AG04450 (cell line): ENCODE data around the gene MPRIP. TPM values are rescaled to one million over a fixed set of nuclear protein-coding genes. Genes with fewer than 3 reads are reported as not detected.

Experiments used
- CTCF ChIA-PET: fragments of 300-600, 350-600 bp; formaldehyde crosslinking; extraction: SDS; loops from one replicate; lab custom pipeline; 2022; ENCODE audit warnings: antibody characterized with exemption, inconsistent platforms; lab: Charles Lee
- POLR2A ChIA-PET: fragments of 350-600 bp; formaldehyde crosslinking; extraction: SDS; loops from one replicate; lab custom pipeline; 2021; ENCODE audit warnings: antibody characterized with exemption, inconsistent platforms; lab: Yijun Ruan, JAX
- DNase-seq: peaks from one replicate; pipeline ENCODE4 v3.0.0-alpha.2; 2011; ENCODE audit warnings: low read depth, low spot score
- H3K27ac ChIP-seq: one replicate; pipeline ENCODE4 v1.5.1; 2012; ENCODE audit warnings: low read depth, low read length, control low read depth
- H3K27me3 ChIP-seq: one replicate; pipeline ENCODE4 v1.6.0; 2012; ENCODE audit warnings: low read length; ENCODE audit not compliant: control insufficient read depth, insufficient read depth
- H3K4me3 ChIP-seq: 2 replicates; pipeline ENCODE4 v1.5.1; 2011; ENCODE audit warnings: mild to moderate bottlenecking, low read depth, low read length, control low read depth
- H3K9me3 ChIP-seq: 2 replicates; pipeline ENCODE4 v1.5.1; 2012; ENCODE audit warnings: low read length; ENCODE audit not compliant: control insufficient read depth, insufficient read depth
- polyA plus RNA-seq: library from polyadenylated mRNA; depleted of rRNA; stranded (reverse); fragments of >200 nt; gene quantifications from 2 replicates; pipeline ENCODE4 v1.2.3, GENCODE V29; 2011
- TF ChIP-seq, protein P1 (sequence below): IDR thresholded peaks from 2 replicates; pipeline ENCODE4 v1.5.1; 2011; ENCODE audit warnings: low read depth, low read length, control low read depth, inconsistent platforms

MPRIP gene
- polyA plus RNA-seq, 1 experiment = 95.0 TPM

DNA sequence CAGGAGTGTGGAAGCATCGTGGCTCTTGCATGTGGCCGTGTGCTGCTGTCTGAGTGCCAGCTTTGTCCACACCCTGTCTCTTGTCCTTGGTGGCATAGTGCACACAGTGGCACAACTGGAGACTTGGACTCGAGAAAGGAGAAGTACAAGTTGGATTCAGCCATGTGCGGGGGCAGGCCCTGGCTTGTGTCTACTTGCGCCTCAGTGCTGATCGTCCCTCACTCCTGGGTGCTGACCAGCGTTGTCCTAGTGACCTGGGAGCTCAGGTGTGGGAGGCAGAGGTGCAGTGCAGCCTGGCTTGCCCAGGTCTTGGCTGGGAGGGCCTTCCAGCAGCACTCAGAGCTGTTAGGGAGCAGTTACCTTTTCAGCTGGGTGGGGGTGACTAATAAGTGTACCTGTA lies 20.6 kb downstream of the MPRIP start:
- POLR2A ChIA-PET = no interaction called here
- TF ChIP-seq, protein P1, sequence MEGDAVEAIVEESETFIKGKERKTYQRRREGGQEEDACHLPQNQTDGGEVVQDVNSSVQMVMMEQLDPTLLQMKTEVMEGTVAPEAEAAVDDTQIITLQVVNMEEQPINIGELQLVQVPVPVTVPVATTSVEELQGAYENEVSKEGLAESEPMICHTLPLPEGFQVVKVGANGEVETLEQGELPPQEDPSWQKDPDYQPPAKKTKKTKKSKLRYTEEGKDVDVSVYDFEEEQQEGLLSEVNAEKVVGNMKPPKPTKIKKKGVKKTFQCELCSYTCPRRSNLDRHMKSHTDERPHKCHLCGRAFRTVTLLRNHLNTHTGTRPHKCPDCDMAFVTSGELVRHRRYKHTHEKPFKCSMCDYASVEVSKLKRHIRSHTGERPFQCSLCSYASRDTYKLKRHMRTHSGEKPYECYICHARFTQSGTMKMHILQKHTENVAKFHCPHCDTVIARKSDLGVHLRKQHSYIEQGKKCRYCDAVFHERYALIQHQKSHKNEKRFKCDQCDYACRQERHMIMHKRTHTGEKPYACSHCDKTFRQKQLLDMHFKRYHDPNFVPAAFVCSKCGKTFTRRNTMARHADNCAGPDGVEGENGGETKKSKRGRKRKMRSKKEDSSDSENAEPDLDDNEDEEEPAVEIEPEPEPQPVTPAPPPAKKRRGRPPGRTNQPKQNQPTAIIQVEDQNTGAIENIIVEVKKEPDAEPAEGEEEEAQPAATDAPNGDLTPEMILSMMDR = no peak

DNA sequence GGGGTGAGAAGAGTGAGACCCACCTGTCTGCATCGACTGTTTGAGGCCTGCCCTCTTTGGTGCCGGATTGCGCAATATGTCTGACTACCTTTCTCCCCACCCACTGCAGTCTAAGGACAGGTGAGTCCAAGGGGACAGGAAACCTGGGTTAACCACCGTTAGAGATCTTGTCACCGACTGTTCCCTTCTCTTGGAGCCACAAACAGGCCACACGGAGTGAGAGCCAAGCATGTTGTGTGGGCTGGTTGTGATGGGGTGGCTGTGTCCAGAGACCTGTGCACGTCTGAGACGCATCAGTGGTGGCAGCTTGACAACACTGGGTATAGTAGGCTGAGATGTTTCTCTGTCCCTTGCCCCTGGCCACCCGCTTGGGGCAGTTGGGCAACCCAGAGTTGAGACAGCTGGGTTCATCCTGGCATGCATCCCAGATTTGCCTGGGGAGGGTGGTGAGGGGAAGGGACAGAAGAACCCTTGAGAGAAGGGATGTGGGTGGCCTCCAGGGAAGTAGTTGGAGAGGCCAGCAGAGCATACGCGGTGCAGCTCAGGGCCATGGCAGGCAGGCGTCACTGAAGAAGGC lies 21.4 kb downstream of the MPRIP start:
- no peak for DNase-seq
- ChIA-PET POLR2A (no interaction called here), CTCF (interaction anchor here (0.8 kb wide), 1 partner anchor 9 kb away, joined by 3 read pairs; no protein-coding TSS in a partner anchor)
- no peak overlapping the region for H3K27ac ChIP-seq
- TF ChIP-seq, protein P1 = no peak
- no peaks in the 10 kb centered on the region for H3K27me3 ChIP-seq
- no peak overlapping the region for H3K4me3 ChIP-seq
- H3K9me3 ChIP-seq = no peaks in the 10 kb centered on the region

More for the DNA sequence above, 20.6 kb downstream of the MPRIP start:
- Histone ChIP-seq H3K27me3 (no peaks in the 10 kb centered on the region), H3K27ac (peak overlapping the region; percentile 39), H3K4me3 (no peak overlapping the region), H3K9me3 (no peaks in the 10 kb centered on the region)
- CTCF ChIA-PET = no interaction called here
- no peak for DNase-seq

DNA sequence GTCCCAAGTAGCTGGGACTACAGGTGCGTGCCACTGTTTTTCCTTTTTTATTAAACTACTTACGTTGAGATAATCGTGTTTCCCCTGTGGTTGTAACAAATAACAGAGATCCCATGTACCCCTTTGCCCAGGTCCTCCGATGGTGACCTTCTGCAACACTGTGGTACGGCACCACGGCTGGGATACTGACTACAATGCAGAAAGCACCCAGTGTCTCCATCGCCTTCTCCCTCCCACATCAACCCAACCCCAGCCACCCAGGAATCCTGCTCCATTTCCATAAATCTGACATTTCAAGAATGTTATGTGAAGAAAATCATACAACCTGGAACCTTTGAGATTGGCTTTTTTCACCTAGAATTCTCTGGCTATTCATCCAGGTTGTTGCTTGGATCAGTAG lies 22.1 kb downstream of the MPRIP start:
- POLR2A ChIA-PET = no interaction called here
- DNase-seq = no peak
- Histone ChIP-seq H3K4me3 (no peak overlapping the region), H3K27ac (no peak overlapping the region), H3K27me3 (no peaks in the 10 kb centered on the region), H3K9me3 (no peaks in the 10 kb centered on the region)
- CTCF ChIA-PET = interaction anchor here (0.8 kb wide), 1 partner anchor 9 kb away, joined by 3 read pairs; no protein-coding TSS in a partner anchor
- TF ChIP-seq, protein P1 = no peak

DNA sequence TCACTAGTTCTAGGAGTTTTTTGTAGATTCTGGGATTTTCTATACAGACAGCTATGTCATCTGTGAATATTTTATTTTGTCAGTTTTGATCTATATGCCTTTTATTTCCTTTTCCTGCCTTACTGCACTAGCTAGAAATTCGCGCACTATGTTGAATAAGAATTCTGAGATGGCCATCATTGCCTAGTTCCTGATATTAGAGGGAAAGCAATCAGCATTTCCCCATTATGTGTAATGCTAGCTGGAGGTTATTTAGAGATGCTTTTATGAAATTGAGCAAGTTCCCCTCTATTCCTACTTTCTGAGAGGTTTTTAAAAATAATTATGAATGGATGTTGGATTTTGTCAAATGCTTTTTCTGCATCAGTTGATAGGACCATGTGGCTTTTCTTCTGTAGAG lies 23.8 kb downstream of the MPRIP start:
- Histone ChIP-seq H3K4me3 (no peak overlapping the region), H3K9me3 (no peaks in the 10 kb centered on the region), H3K27me3 (no peaks in the 10 kb centered on the region), H3K27ac (no peak overlapping the region)
- POLR2A ChIA-PET = no interaction called here
- no peak for DNase-seq
- TF ChIP-seq, protein P1 = no peak
- CTCF ChIA-PET = no interaction called here

DNA sequence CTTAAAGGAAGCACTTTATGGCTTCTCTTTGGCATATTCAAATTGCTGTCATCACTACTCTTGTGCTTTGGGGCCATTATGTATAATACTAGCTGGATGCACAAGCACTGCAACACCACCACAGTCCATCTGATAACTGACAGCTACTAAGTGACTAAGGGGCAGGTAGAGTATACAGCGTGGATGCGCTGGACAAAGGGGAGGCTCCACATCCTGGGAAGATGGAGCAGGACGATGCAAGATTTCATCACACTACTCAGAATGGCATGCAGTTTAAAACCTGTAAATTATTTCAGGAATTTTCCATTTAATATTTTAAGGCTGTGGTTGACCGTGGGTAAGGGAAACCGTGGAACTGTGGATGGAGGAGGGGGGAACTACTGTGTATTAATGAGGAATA lies 25.0 kb downstream of the MPRIP start:
- ChIA-PET CTCF (interaction anchor here (0.6 kb wide), 1 partner anchor 502 kb away, joined by 7 read pairs; no protein-coding TSS in a partner anchor), POLR2A (interaction anchor here (0.6 kb wide), 1 partner anchor 169 kb away, joined by 4 read pairs; no protein-coding TSS in a partner anchor)
- Histone ChIP-seq H3K9me3 (no peaks in the 10 kb centered on the region), H3K27ac (peak overlapping the region; percentile 33), H3K4me3 (no peak overlapping the region), H3K27me3 (no peaks in the 10 kb centered on the region)
- TF ChIP-seq, protein P1 = no peak
- DNase-seq = no peak
